HAP-1 (cell line): ENCODE results near the gene LBR.
A peak's percentile ranks its signal among the peaks of the same experiment; 100 is the strongest.

Source experiments
- DNase-seq, 2 experiments: peaks; one replicate each; pipeline ENCODE4 v3.0.0-alpha.2; 2016 to 2020; ENCODE audit warnings: low spot score in 2 of 2
- H3K27me3 ChIP-seq: fragments of 250-450 bp; sonication (Bioruptor Pico); 2 replicates; pipeline ENCODE4 v1.5.1; 2020; ENCODE audit warnings: low read depth, mild to moderate bottlenecking, moderate library complexity
- H3K36me3 ChIP-seq: fragments of 250-450 bp; sonication (Bioruptor Pico); replicated peaks from 2 replicates; pipeline ENCODE4 v1.5.1; 2020; ENCODE audit warnings: mild to moderate bottlenecking
- H3K4me1 ChIP-seq: fragments of 250-450 bp; sonication (Bioruptor Pico); 2 replicates; pipeline ENCODE4 v1.5.1; 2020; ENCODE audit warnings: mild to moderate bottlenecking
- H3K4me3 ChIP-seq: fragments of 250-450 bp; sonication (Bioruptor Pico); 2 replicates; pipeline ENCODE4 v1.5.1; 2020; ENCODE audit warnings: mild to moderate bottlenecking, moderate library complexity
- H3K9me3 ChIP-seq: fragments of 250-450 bp; sonication (Bioruptor Pico); 2 replicates; pipeline ENCODE4 v1.5.1; 2020; ENCODE audit warnings: mild to moderate bottlenecking, moderate library complexity
- in situ Hi-C: fragments of 300-500 bp; cut with MboI; formaldehyde crosslinking; loops from 3 replicates; pipeline ENCODE4 v1.14.3; 2020; ENCODE audit warnings: low sequenced_read_pairs, inconsistent platforms, mixed read lengths

The LBR gene

DNA sequence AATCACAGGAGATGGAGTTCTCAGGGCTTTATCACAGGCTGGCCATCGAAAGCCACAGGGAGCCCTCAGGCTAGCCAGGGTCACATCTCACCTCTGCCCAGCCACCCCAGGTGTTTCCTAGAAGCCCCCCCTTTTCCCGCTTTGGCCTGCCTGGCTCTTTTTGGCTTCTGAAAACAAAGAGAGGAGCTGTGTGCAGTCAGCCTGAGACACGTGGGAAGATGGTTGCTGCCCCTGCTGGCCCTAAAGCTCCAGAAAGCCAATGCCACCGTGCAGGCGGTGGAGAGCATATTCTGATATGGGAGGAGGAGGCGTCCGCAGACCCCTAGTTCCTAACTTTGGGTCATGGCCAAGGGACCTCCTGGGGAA lies 18.7 kb upstream of the LBR start:
- Histone ChIP-seq H3K4me1 (peaks cover 7% of the 10 kb centered on the region), H3K4me3 (no peak overlapping the region), H3K27me3 (no peaks in the 10 kb centered on the region), H3K9me3 (0 out of 2 replicates have a peak, but pooled peaks cover 4% of the 10 kb centered on the region), H3K36me3 (no peaks in the 10 kb centered on the region)
- no peak for DNase-seq
- in situ Hi-C loops, result no loop called here

DNA sequence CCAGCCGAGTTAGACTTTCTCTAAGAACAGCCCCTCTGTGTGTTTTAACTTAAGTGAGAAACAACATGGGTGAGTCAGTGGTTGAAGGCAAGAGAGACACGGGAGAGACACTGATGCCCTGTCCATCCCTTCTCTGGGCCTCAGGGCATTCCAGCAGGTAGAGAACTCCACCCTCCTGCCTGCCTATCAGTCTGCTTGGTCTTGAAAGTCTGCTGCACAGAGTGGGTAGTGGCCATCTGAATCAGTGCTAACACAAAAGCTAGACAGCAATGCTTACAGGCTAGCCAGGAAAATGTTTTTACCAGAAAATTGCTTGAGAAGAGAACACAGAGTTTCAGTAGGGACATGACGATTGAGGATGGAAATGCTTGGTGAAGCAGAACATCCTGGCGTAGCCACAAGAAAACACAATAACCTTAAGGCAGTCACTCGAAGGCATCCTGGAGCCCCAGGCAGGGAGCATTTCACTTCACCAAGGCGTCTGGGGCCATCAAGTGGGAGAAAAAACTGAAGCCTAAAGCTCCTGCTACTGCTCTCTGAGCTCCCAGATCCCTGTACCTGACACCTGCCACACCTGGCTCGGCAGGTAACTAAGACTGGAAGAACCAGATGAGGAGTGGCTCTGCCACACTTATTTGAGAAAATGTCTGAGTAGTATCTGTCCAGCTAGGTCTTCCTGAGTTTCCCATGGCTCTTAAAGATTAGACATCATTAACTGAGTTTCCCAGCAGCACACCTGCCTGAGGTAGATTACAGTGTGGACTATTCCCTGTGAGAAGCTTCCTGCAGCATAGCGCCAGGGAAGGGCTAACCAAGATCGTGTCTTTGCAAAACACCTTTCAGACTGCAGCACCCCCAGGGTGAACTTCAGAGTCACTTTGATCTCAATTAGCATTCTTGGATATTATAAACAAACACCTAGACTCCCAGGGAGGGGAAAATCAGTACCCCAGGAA lies 18.1 kb upstream of the LBR start:
- no peak overlapping the region for H3K4me3 ChIP-seq
- H3K27me3 ChIP-seq, result no peaks in the 10 kb centered on the region
- no peak for DNase-seq
- no peaks in the 10 kb centered on the region for H3K36me3 ChIP-seq
- peaks cover 7% of the 10 kb centered on the region for H3K4me1 ChIP-seq
- in situ Hi-C loops, result no loop called here
- 0 out of 2 replicates have a peak, but pooled peaks cover 4% of the 10 kb centered on the region for H3K9me3 ChIP-seq

DNA sequence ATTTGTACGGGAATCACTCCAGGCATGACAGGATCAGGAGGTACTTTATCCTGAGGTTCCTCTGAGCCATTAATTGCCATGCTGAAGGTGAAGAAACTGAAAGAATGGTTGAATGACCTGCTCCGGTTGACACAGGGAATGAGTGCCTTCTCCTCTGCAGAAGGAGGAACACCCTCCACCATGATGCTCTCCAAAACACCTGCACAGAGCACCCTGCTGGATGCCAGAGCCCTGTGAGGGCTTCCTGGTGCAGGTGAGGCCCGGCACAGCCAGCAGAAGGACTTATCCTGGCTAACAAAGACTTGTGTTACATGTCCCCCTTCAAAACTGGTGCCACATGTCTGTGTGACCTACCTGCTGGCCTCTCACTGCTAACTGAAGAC lies 14.3 kb upstream of the LBR start:
- DNase-seq, result no peak
- in situ Hi-C loops, result no loop called here
- Histone ChIP-seq H3K36me3 (no peaks in the 10 kb centered on the region), H3K9me3 (0 out of 2 replicates have a peak, but pooled peaks cover 4% of the 10 kb centered on the region), H3K4me3 (no peak overlapping the region), H3K27me3 (no peaks in the 10 kb centered on the region), H3K4me1 (peaks cover 7% of the 10 kb centered on the region)

DNA sequence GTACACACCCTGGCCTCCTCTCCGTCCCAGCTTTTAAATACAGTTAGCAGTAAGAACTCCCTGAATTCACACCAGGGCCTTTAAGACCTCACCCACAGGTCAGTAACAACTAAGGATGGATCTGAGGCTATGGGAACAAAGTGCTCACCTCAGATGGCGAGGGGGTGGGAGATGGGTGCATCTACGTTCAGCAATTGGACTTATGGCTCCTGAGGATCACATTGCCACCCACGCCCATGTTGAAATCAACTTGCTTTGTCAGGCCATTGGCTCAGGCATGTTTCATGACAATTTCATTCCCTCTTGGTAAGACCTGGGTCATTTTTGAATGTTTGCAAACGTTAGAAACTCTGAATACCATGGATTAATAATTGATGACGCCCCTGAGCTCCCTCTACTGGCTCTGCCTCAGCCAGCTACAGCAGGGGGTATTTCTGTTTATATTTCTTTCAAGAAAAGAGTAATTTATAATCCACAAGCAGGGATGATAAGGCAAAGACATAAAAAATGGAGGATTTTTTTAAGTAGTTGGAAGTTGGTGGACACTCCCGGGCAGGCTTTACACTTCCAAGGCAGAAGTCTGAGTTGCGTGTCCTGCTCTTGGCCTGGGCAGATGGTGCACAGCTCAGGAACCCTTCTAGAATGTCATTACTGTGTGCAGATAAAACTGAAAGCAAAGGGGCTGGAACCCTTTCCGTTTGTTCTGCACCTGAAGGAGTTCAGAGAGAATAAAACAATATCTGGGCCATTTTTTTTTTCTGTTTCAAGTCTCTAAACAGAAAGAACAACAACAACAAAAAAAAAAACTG lies 13.7 kb upstream of the LBR start:
- in situ Hi-C loops, result no loop called here
- 0 out of 2 replicates have a peak, but pooled peaks cover 4% of the 10 kb centered on the region for H3K9me3 ChIP-seq
- H3K4me3 ChIP-seq, result no peak overlapping the region
- no peak for DNase-seq
- H3K27me3 ChIP-seq, result no peaks in the 10 kb centered on the region
- no peaks in the 10 kb centered on the region for H3K36me3 ChIP-seq
- H3K4me1 ChIP-seq, result peaks cover 7% of the 10 kb centered on the region

DNA sequence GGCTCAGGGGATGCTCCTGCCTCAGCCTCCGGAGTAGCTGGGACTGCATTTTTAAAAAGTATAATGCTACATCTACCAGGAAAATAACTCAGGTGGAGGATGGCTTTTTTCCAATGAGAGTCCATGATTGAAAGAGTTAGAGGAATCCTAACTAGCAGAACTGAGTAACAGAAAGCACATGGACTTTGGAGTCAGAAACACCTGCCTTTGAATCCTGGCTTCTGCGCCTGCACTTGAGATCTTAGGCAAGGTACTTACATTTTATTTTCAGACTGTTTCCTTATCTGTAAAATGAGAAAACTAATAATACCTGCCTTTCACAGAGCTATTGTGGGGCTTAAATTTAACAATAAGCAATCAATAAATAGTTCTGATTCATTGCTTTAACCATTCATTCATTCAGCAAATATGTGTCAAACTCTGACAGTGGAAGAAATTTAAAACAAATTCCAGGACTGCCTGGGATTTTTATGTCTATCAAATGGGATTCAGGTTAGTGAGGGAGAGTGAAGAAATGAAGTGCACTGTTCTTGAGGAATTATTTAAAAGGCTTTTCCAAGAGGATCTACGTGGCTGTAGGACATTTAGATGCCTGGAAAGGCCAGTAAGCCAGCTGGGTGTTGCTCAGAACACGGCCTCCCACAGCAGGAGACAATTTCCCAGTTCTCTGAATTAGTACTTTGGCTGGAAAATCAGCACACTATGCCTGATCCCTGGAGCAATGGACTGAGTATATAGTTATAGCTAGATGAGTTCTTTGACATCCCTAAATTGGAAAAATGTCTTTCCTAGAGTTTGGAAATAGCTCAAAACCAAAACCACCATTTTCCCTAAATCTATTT lies 12.8 kb upstream of the LBR start:
- in situ Hi-C loops, result no loop called here
- Histone ChIP-seq H3K4me1 (peaks cover 7% of the 10 kb centered on the region), H3K27me3 (no peaks in the 10 kb centered on the region), H3K4me3 (no peak overlapping the region), H3K36me3 (no peaks in the 10 kb centered on the region), H3K9me3 (0 out of 2 replicates have a peak, but pooled peaks cover 4% of the 10 kb centered on the region)
- DNase-seq, result no peak

DNA sequence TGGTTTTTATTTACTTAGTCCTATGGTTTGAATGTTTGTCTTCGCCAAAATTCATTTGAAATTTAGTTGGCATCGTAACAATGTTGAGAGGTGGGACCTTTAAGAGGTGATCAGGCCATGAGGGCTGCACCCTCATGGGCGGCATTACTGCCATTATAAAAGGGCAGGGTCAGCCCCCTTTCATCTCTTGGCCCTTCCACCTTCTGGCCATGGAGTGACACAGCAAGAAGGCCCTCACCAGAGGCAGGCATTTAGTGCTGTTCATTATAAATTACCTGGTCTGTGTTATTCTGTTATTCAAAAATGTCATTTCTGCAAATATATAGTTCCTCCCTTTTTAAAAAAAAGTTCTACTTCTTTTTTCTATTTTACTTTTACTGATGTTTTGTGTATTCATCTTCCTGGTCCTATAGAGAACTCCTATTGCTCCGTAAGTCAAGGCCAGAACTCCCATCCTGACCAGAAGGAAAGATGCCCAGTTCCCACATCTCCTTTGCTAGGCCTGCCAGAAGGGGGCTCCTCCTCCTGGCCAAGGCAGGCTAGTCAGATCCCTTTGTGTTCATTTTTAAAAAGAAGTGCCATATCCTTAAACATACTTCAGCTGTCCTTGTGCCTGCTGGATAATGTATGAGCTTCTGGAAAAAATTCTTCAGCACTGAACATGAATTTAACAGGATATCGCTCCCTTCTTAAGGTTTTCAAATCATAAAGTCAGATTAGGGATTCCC lies 10.0 kb upstream of the LBR start:
- in situ Hi-C loops, result no loop called here
- DNase-seq, result peak; percentile 47 to 48

DNA sequence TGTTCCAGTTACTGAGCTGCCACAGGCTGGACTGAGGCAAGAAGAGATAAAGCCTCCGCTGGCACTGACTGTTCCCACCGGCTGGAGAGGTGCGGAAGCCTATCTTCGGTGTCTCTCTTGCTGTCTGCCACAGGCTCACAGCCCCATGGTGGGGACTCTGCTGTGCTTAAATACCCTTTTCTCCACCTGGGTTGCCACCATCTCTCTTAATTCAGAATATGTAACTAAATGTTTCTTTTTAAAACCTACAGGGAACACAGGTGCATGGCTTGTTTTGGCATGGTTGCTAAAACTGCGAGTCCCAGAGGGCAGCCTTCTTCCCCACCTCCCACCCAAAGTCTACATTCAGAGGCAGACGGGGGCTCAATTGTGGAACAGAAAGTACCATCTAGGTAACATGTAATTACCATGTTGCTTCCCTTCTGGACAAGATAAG lies 8.1 kb upstream of the LBR start:
- no peaks in the 10 kb centered on the region for H3K27me3 ChIP-seq
- no peaks in the 10 kb centered on the region for H3K4me1 ChIP-seq
- H3K36me3 ChIP-seq, result no peaks in the 10 kb centered on the region
- H3K9me3 ChIP-seq, result no peaks in the 10 kb centered on the region
- no peak for DNase-seq
- in situ Hi-C loops, result no loop called here
- no peak overlapping the region for H3K4me3 ChIP-seq

More for the DNA sequence above, 10.0 kb upstream of the LBR start:
- Histone ChIP-seq H3K4me3 (no peak overlapping the region), H3K27me3 (no peaks in the 10 kb centered on the region), H3K9me3 (no peaks in the 10 kb centered on the region), H3K36me3 (no peaks in the 10 kb centered on the region), H3K4me1 (no peaks in the 10 kb centered on the region)

DNA sequence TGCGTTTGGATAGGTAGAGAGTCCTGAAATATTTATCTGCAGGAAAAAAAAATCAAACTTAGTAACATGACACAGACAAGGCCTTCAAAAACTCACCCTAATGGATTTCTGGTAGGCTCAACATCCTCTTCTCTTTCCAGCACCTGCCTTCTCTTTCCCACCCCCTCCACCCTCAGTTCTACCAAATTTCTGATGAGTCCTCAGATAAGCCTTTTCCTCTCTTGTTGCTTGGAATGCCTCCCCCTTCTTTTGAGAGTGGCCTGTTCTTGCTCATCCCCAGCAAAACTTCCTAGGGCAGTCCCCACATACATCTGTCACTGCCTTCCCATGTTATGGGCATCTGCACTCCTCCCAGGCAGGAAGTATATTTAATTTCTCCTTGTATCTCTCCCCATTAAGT lies 7.6 kb upstream of the LBR start:
- DNase-seq, result no peak
- H3K27me3 ChIP-seq, result no peaks in the 10 kb centered on the region
- in situ Hi-C loops, result no loop called here
- no peaks in the 10 kb centered on the region for H3K9me3 ChIP-seq
- H3K36me3 ChIP-seq, result no peaks in the 10 kb centered on the region
- H3K4me3 ChIP-seq, result no peak overlapping the region
- no peaks in the 10 kb centered on the region for H3K4me1 ChIP-seq

DNA sequence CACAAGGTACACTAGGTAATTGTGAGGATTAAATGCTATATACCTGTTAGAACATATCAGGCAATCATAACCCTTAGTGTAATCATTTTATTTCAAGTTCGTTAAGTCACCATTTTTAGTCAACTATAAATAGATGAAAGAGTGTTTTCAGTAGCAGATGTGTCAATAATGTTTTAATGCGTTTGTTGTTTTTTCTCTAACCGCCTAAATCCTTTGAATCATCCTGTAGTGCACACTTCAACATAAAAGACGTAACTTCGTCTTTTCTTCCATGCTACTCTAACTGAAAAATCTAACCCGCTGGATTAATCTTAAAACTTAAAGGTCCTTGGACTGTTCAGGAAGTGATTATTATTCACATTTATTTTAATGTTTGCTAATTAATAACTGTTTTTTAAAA lies 7.2 kb upstream of the LBR start:
- Histone ChIP-seq H3K9me3 (no peaks in the 10 kb centered on the region), H3K36me3 (no peaks in the 10 kb centered on the region), H3K4me1 (no peaks in the 10 kb centered on the region), H3K27me3 (no peaks in the 10 kb centered on the region), H3K4me3 (no peak overlapping the region)
- in situ Hi-C loops, result no loop called here
- no peak for DNase-seq

DNA sequence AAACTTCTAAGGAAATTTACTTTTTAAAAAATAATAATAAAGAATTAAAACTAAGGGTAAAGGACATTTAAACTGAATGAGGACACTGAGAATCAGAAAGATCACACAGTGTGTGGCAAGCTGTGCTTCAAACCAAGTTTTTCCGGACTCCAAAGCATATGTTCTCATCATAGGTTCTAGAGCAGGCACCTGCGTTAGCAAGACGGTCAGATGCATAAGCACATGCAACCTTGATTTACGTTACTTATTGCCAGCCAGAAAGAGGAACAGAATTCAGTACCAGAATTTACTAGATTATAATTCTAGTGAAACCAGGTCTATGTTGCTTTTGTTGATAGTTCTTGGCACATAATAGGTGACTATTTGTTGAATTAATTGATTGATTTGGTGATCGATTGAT lies 6.2 kb upstream of the LBR start:
- Histone ChIP-seq H3K27me3 (no peaks in the 10 kb centered on the region), H3K4me3 (no peak overlapping the region), H3K4me1 (peaks cover 3% of the 10 kb centered on the region; the same call in 1 of the 2 replicates), H3K36me3 (no peaks in the 10 kb centered on the region), H3K9me3 (no peaks in the 10 kb centered on the region)
- no peak for DNase-seq
- in situ Hi-C loops, result no loop called here

DNA sequence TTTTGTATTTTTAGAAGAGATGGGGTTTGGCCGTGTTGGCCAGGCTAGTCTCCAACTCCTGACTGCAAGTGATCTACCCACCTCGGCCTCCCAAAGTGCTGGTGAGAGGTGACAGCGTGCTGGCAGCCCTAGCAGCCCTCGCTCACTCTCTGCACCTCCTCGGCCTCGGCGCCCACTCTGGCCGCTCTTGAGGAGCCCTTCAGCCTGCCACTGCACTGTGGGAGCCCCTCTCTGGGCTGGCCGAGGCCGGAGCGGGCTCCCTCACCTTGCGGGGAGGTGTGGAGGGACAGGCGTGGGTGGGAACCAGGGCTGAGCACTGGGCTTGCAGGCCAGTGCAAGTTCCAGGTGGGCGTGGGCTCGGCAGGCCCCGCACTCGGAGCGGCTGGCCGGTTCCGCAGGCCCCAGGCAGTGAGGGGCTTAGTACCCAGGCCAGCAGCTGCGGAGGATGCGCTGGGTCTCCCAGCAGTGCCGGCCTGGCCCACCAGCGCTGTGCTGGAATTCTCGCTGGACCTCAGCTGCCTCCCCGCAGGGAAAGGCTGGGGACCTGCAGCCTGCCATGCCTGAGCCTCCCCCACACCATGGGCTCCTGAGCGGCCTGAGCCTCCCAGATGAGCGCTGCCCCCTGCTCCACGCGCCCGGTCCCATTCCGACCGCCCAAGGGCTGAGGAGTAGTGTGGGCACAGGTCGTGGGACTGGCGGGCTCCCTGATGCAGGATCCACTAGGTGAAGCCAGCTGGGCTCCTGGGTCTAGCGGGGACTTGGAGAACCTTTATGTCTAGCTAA lies 3.4 kb upstream of the LBR start:
- H3K4me3 ChIP-seq, result no peak overlapping the region
- H3K36me3 ChIP-seq, result no peaks in the 10 kb centered on the region
- peaks cover 9% of the 10 kb centered on the region for H3K4me1 ChIP-seq
- in situ Hi-C loops, result no loop called here
- H3K9me3 ChIP-seq, result no peaks in the 10 kb centered on the region; the same call in 1 of the 2 replicates
- H3K27me3 ChIP-seq, result no peaks in the 10 kb centered on the region
- no peak for DNase-seq

DNA sequence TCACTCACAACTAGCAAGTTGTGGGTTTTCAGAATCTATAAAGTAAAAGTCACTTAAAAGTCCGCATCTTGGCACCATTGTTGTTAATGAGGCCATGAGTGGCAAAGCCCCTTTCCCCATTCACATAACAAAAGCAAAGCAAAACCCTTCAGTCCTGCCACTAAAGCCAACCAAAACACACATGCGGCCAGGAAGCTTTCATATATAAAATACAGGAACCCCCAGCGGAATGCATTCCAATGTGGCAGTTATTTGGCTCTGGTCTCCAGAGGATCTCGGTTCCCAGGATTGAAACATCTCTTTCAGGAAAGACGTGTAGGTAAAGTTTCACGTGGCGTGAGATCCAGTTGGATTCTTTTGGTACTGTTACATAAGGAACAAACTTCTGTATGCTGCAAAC lies 2.5 kb upstream of the LBR start:
- no peaks in the 10 kb centered on the region; the same call in 1 of the 2 replicates for H3K9me3 ChIP-seq
- no peaks in the 10 kb centered on the region for H3K27me3 ChIP-seq
- DNase-seq, result peak in 1 of 2 experiments; percentile 18
- in situ Hi-C loops, result no loop called here
- H3K4me1 ChIP-seq, result peaks cover 17% of the 10 kb centered on the region
- H3K36me3 ChIP-seq, result no peaks in the 10 kb centered on the region
- no peak overlapping the region for H3K4me3 ChIP-seq
